Testis (tissue), 3 donors: ENCODE data around the gene NMNAT3. TPM values are rescaled to one million over a fixed set of nuclear protein-coding genes. Genes with fewer than 3 reads are reported as not detected.

ENCODE experiments used
- DNase-seq: peaks from one replicate; pipeline ENCODE4 v3.0.0-alpha.2; 2019
- H3K27ac ChIP-seq, 2 donors: fragments of 200-600 bp; sonication (generic); one replicate each; pipeline ENCODE4 v1.5.1; 2019
- H3K27me3 ChIP-seq: fragments of 200-600 bp; sonication (generic); one replicate; pipeline ENCODE4 v1.5.1; 2019
- H3K36me3 ChIP-seq: fragments of 200-600 bp; sonication (generic); one replicate; pipeline ENCODE4 v1.5.1; 2017; ENCODE audit warnings: low read depth; ENCODE audit errors: missing control alignments
- H3K4me1 ChIP-seq: fragments of 200-600 bp; sonication (generic); one replicate; pipeline ENCODE4 v1.5.1; 2019
- H3K4me3 ChIP-seq, 2 donors: fragments of 200-600 bp; sonication (generic); one replicate each; pipeline ENCODE4 v1.5.1; 2017 to 2019
- H3K9me3 ChIP-seq: fragments of 200-600 bp; sonication (generic); one replicate; pipeline ENCODE4 v1.5.1; 2017
- POLR2A ChIP-seq: fragments of 450-650 bp; IDR thresholded peaks from one replicate; pipeline ENCODE4 v1.6.1; 2017; ENCODE audit warnings: antibody characterized with exemption, mild to moderate bottlenecking, moderate library complexity
- WGBS, 2 donors: methylation state at CpG; one replicate each; pipeline ENCODE4 v1.1.5; 2018; 5-methylcytosine and 5-hydroxymethylcytosine counted together
- intact Hi-C: fragments of 100-400 bp; cut with DNase I; formaldehyde crosslinking; loops from one replicate; pipeline ENCODE4 v1.15.1; 2023; ENCODE audit warnings: low total_unique reads
- polyA plus RNA-seq: library from polyadenylated mRNA; stranded (reverse); fragments of 350-450 nt; fragmentation: Illumina TruSeq; extraction: RNeasy Lipid Tissue Mini Kit (QIAGEN cat#74804); gene quantifications from one replicate; pipeline ENCODE4 v1.2.3, GENCODE V29; 2014; ENCODE audit warnings: low read depth, low replicate concordance; ENCODE audit not compliant: insufficient read depth
- total RNA-seq, 2 donors: library from RNA; depleted of rRNA; stranded (reverse); fragments of >200 nt; gene quantifications; one replicate each; pipeline ENCODE4 v1.2.3, GENCODE V29; 2016
- TF ChIP-seq, protein P1 (sequence below), 3 experiments: fragments of 450-650 bp in 2 of 3; fragments of 200-600 bp in 1 of 3; sonication (generic) in 1 of 3; IDR thresholded peaks; one replicate each; pipeline ENCODE4 v1.5.1; 2016 to 2019; ENCODE audit warnings: antibody characterized with exemption in 3 of 3, mild to moderate bottlenecking in 2 of 3, moderate library complexity in 1 of 3

The NMNAT3 gene
- total and polyA plus RNA-seq, 3 donors from 2014 or later: 21.1 to 76.5 (median 23.9) TPM

DNA sequence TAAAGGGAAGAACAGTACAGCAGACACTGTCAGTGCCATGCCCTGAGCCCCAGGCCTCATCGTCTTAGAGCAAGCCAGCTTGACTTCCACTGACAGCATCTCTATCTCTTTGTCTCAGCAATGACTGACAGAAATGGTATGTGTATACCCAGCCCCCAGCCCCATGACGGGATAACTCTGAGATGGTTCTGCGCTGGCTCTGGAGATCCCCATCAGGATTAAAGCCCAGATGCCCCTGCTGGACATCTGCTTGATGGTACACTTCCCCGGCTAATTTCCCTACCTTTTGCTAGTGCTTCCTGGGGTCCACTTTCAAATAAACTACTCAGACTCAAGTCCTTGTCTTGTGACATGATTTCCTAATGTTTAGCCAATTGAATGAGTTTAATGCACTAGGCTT lies 7.6 kb downstream of the NMNAT3 start:
- TF ChIP-seq POLR2A: no peak
- TF ChIP-seq, protein P1, sequence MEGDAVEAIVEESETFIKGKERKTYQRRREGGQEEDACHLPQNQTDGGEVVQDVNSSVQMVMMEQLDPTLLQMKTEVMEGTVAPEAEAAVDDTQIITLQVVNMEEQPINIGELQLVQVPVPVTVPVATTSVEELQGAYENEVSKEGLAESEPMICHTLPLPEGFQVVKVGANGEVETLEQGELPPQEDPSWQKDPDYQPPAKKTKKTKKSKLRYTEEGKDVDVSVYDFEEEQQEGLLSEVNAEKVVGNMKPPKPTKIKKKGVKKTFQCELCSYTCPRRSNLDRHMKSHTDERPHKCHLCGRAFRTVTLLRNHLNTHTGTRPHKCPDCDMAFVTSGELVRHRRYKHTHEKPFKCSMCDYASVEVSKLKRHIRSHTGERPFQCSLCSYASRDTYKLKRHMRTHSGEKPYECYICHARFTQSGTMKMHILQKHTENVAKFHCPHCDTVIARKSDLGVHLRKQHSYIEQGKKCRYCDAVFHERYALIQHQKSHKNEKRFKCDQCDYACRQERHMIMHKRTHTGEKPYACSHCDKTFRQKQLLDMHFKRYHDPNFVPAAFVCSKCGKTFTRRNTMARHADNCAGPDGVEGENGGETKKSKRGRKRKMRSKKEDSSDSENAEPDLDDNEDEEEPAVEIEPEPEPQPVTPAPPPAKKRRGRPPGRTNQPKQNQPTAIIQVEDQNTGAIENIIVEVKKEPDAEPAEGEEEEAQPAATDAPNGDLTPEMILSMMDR (IDR thresholded peaks at IDR 0.05): no peak
- Histone ChIP-seq H3K4me3 (no peak overlapping the region), H3K27me3 (no peaks in the 10 kb centered on the region), H3K36me3 (no peaks in the 10 kb centered on the region), H3K4me1 (no peaks in the 10 kb centered on the region), H3K9me3 (no peaks in the 10 kb centered on the region), H3K27ac (no peak overlapping the region)
- WGBS, 2 donors: 95 to 97% methylated on average over 4 of the region's 4 CpGs
- intact Hi-C loops: no loop called here
- no peak for DNase-seq

DNA sequence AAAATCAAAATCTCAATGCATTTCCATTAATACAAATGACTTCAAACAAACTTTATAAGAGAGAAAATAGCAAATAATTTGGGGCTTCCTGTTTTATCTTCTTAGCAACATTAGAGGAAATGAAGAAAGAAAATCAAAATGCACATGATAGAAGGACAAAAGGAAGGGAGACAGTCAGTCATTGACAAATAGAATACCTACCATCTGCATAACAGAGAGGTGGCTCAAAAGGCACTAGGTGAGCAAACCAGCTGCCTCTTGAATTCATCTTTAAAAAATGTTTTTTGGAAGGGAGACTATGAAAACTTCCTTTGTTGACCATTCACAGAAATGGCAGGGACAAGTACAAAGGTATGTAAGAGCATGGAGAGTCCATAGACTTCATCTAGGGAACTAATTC lies 9.4 kb downstream of the NMNAT3 start:
- no peak overlapping the region for H3K27ac ChIP-seq
- no peaks in the 10 kb centered on the region for H3K27me3 ChIP-seq
- H3K4me3 ChIP-seq: no peak overlapping the region
- intact Hi-C loops: no loop called here
- no peaks in the 10 kb centered on the region for H3K4me1 ChIP-seq
- no peaks in the 10 kb centered on the region for H3K36me3 ChIP-seq
- DNase-seq: no peak
- H3K9me3 ChIP-seq: no peaks in the 10 kb centered on the region
- TF ChIP-seq, protein P1 (IDR thresholded peaks at IDR 0.05): no peak
- no peak for TF ChIP-seq POLR2A

DNA sequence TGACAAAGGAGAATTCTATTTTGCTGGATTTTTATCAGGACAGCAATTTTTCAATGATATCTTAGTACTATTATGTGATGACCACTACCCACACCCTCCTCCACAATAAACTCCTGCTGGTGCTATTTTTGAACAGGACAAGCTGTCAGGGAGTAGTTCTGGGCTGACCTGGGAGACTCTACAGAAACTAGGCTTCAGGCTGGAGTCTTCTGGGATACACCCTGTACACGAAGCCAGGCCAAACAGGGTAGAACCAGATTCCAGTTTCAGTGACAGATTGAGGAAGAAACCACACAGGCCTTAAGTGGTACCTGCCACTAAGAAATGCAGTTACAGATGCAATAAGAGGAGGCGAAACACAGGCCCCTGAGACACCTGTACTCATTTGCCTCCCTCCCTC lies 12.8 kb downstream of the NMNAT3 start:
- Histone ChIP-seq H3K9me3 (no peaks in the 10 kb centered on the region), H3K4me3 (no peak overlapping the region), H3K36me3 (no peaks in the 10 kb centered on the region), H3K27me3 (no peaks in the 10 kb centered on the region), H3K4me1 (no peaks in the 10 kb centered on the region), H3K27ac (no peak overlapping the region)
- TF ChIP-seq, protein P1 (IDR thresholded peaks at IDR 0.05): no peak
- TF ChIP-seq POLR2A: no peak
- WGBS, 2 donors: 81 to 92% methylated on average over 2 of the region's 2 CpGs
- no peak for DNase-seq
- intact Hi-C loops: no loop called here

DNA sequence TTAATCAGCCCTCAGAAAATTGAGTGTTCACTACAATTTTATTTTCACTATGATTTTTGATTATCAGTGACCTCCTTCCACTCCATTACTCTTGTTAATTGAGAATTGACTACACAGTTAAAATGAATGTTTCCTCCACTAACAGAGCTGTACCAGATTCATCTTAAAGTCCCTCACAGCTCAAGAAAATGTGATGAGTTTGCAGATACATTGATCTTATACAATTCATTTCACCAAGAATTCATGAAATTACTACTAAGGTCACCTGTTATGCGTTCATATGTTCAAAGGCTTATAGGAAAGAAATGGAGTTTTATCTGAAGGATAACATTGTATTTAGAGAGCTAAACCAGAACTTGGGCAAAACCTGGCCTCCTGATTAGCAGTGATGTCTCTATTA lies 17.5 kb downstream of the NMNAT3 start:
- Histone ChIP-seq H3K27ac (no peak overlapping the region), H3K27me3 (no peaks in the 10 kb centered on the region), H3K4me1 (no peaks in the 10 kb centered on the region), H3K9me3 (no peaks in the 10 kb centered on the region), H3K36me3 (no peaks in the 10 kb centered on the region), H3K4me3 (no peak overlapping the region)
- 28 to 85% methylated on average over 1 of the region's 1 CpG for WGBS, 2 donors
- TF ChIP-seq POLR2A: no peak
- TF ChIP-seq, protein P1 (IDR thresholded peaks at IDR 0.05): no peak
- intact Hi-C loops: no loop called here
- no peak for DNase-seq

DNA sequence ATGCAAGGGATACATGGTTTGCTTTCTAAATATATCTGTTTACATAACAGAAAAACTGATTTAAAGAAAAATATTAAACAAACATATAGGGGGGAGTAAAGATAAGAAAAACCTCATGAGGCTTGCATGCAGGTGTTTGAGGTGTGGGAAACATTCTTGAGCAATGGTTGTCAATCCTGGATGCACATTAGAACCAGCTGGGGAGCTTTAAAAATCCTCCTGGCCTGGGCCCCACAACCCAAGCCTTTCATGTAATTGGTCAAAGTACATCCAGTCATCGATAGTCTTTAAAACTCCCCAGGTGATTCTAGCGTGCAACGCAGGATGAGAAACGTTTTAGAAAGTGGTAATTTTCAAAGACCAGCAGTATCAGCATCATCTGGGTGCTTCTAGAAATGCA lies 18.3 kb downstream of the NMNAT3 start:
- 91% methylated on average over 4 of the region's 4 CpGs for WGBS, 2 donors

More for the DNA sequence above, 18.3 kb downstream of the NMNAT3 start:
- H3K4me3 ChIP-seq: no peak overlapping the region
- no peaks in the 10 kb centered on the region for H3K4me1 ChIP-seq
- DNase-seq: no peak
- no peaks in the 10 kb centered on the region for H3K9me3 ChIP-seq
- TF ChIP-seq, protein P1 (IDR thresholded peaks at IDR 0.05): no peak
- no peak for TF ChIP-seq POLR2A
- intact Hi-C loops: no loop called here
- H3K27ac ChIP-seq: no peak overlapping the region
- H3K27me3 ChIP-seq: no peaks in the 10 kb centered on the region
- H3K36me3 ChIP-seq: no peaks in the 10 kb centered on the region
